Mesenchymal stem cell (in vitro differentiated cells and primary cell): ENCODE data around the gene PTPRS.

Experiments used
- DNase-seq: peaks from one replicate; pipeline ENCODE4 v3.0.0-alpha.2; 2013
- H2AFZ ChIP-seq: one replicate; pipeline ENCODE4 v1.6.1; 2013; ENCODE audit warnings: low read depth, mild to moderate bottlenecking, control low read depth, inconsistent platforms, low read length, moderate library complexity
- H2AK5ac ChIP-seq: 2 replicates; pipeline ENCODE4 v1.6.1; 2013; ENCODE audit warnings: low read length, moderate library complexity, mild to moderate bottlenecking, inconsistent platforms; ENCODE audit not compliant: severe bottlenecking
- H2BK120ac ChIP-seq: one replicate; pipeline ENCODE4 v1.6.1; 2013; ENCODE audit warnings: low read depth, mild to moderate bottlenecking, inconsistent platforms, low read length, moderate library complexity
- H2BK12ac ChIP-seq, 2 experiments: one replicate each; pipeline ENCODE4 v1.6.1; 2013; ENCODE audit warnings: inconsistent platforms in 2 of 2, low read length in 2 of 2, mild to moderate bottlenecking in 2 of 2, moderate library complexity in 2 of 2, control low read depth in 1 of 2
- H2BK15ac ChIP-seq: one replicate; pipeline ENCODE4 v1.6.1; 2013; ENCODE audit warnings: mild to moderate bottlenecking, low read depth, inconsistent platforms; ENCODE audit not compliant: poor library complexity, severe bottlenecking
- H2BK5ac ChIP-seq: 2 replicates; pipeline ENCODE4 v1.6.1; 2013; ENCODE audit warnings: low read depth, mild to moderate bottlenecking, low read length, control low read depth, inconsistent platforms; ENCODE audit not compliant: poor library complexity, severe bottlenecking
- H3K14ac ChIP-seq, 2 experiments: one replicate each; pipeline ENCODE4 v1.6.1; 2013; ENCODE audit warnings: inconsistent platforms in 2 of 2, low read length in 2 of 2, control low read depth in 1 of 2, mild to moderate bottlenecking in 1 of 2, moderate library complexity in 1 of 2
- H3K18ac ChIP-seq, 2 experiments: one replicate each; pipeline ENCODE4 v1.6.1; 2013; ENCODE audit warnings: inconsistent platforms in 2 of 2, low read length in 2 of 2, control low read depth in 1 of 2, low read depth in 1 of 2, mild to moderate bottlenecking in 1 of 2
- H3K23ac ChIP-seq, 2 experiments: one replicate each; pipeline ENCODE4 v1.6.1; 2013; ENCODE audit warnings: inconsistent platforms in 2 of 2, low read length in 2 of 2, mild to moderate bottlenecking in 2 of 2, moderate library complexity in 2 of 2, control low read depth in 1 of 2
- H3K27ac ChIP-seq: 2 replicates; pipeline ENCODE4 v1.5.1; 2013; ENCODE audit warnings: mild to moderate bottlenecking, moderate library complexity, low read length, control low read depth, inconsistent platforms; ENCODE audit not compliant: poor library complexity, severe bottlenecking
- H3K27me3 ChIP-seq, 2 experiments: 2 replicates each; pipeline versions ENCODE4 v1.6.1 to v1.7.0; 2013; ENCODE audit warnings: low read length in 2 of 2, mild to moderate bottlenecking in 2 of 2, moderate library complexity in 2 of 2, control low read depth in 1 of 2, inconsistent platforms in 1 of 2; ENCODE audit not compliant: control insufficient read depth in 1 of 2, insufficient read depth in 1 of 2
- H3K36me3 ChIP-seq, 2 experiments: 2 replicates each; pipeline versions ENCODE4 v1.6.1 to v1.7.0; 2013; ENCODE audit warnings: low read length in 2 of 2, control low read depth in 1 of 2, inconsistent platforms in 1 of 2, low read depth in 1 of 2, mild to moderate bottlenecking in 1 of 2; ENCODE audit not compliant: insufficient read depth in 2 of 2, control insufficient read depth in 1 of 2
- H3K4ac ChIP-seq, 2 experiments: one replicate each; pipeline ENCODE4 v1.6.1; 2013; ENCODE audit warnings: inconsistent platforms in 2 of 2, low read length in 2 of 2, mild to moderate bottlenecking in 2 of 2, moderate library complexity in 2 of 2, control low read depth in 1 of 2, low read depth in 1 of 2
- H3K4me1 ChIP-seq: 2 replicates; pipeline ENCODE4 v1.6.1; 2013; ENCODE audit warnings: low read depth, low read length, control low read depth; ENCODE audit not compliant: control insufficient read depth, insufficient read depth
- H3K4me2 ChIP-seq: 2 replicates; pipeline ENCODE4 v1.6.1; 2013; ENCODE audit warnings: low read length, mild to moderate bottlenecking, inconsistent platforms; ENCODE audit not compliant: poor library complexity, severe bottlenecking
- H3K4me3 ChIP-seq, 2 experiments: 2 replicates each; pipeline versions ENCODE4 v1.5.1 to v1.7.0; 2013; ENCODE audit warnings: low read length in 2 of 2, mild to moderate bottlenecking in 2 of 2, control low read depth in 1 of 2, low read depth in 1 of 2; ENCODE audit not compliant: insufficient read depth in 1 of 2
- H3K79me1 ChIP-seq: replicated peaks from 2 replicates; pipeline ENCODE4 v1.6.1; 2013; ENCODE audit warnings: mild to moderate bottlenecking, control low read depth, low read length, inconsistent platforms; ENCODE audit not compliant: poor library complexity, severe bottlenecking
- H3K9ac ChIP-seq: 2 replicates; pipeline ENCODE4 v1.7.0; 2013; ENCODE audit warnings: mild to moderate bottlenecking, low read length, moderate library complexity
- H3K9me3 ChIP-seq: 2 replicates; pipeline ENCODE4 v1.7.0; 2013; ENCODE audit warnings: mild to moderate bottlenecking, low read length; ENCODE audit not compliant: control insufficient read depth
- H4K8ac ChIP-seq: one replicate; pipeline ENCODE4 v1.6.1; 2013; ENCODE audit warnings: inconsistent platforms, mild to moderate bottlenecking, low read length, moderate library complexity
- H4K91ac ChIP-seq: one replicate; pipeline ENCODE4 v1.6.1; 2013; ENCODE audit warnings: mild to moderate bottlenecking, low read length, inconsistent platforms
- WGBS: methylation state at CpG from one replicate; pipeline ENCODE4 v1.1.7; 2013; ENCODE audit warnings: mixed read lengths; 5-methylcytosine and 5-hydroxymethylcytosine counted together

Gene PTPRS

DNA sequence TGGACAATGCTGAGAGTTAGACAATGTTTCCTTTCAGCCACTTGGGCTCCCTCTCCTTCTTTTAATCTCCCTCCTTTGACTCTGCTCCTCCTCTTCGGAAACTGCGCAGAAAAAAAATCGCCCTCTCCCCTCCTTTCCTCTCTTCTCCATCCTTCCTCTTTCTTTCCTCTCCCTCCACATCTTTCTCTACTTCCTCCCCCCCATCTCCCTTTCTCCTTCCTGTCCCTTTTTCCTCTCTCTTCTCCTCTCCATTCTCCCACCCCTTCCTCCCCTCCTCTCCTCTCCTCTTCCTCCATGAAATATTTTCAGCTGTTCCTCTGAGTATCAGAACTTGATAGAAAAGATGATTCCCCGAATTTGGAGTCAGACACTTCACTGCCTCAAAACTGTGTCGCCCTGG is 15.1 kb upstream of the PTPRS start:
- Histone ChIP-seq H3K27me3 (peaks cover 37 to 74% of the 10 kb centered on the region in 2 experiments), H3K9ac (no peak overlapping the region), H4K8ac (no peak overlapping the region), H2BK5ac (no peak overlapping the region), H3K4me3 (no peak overlapping the region), H3K14ac (no peak overlapping the region), H3K4me1 (no peaks in the 10 kb centered on the region), H2BK12ac (no peak overlapping the region), H3K23ac (no peak overlapping the region), H3K27ac (no peak overlapping the region), H2BK120ac (no peak overlapping the region), H3K18ac (no peak overlapping the region), H3K36me3 (no peaks in the 10 kb centered on the region), H3K79me1 (no peaks in the 10 kb centered on the region), H2AK5ac (no peak overlapping the region), H3K4me2 (no peak overlapping the region), H4K91ac (no peak overlapping the region), H3K4ac (no peak overlapping the region), H2BK15ac (no peak overlapping the region), H3K9me3 (no peaks in the 10 kb centered on the region), H2AFZ (no peak overlapping the region)
- no peak for DNase-seq
- 65% methylated on average over 5 of the region's 5 CpGs for WGBS

DNA sequence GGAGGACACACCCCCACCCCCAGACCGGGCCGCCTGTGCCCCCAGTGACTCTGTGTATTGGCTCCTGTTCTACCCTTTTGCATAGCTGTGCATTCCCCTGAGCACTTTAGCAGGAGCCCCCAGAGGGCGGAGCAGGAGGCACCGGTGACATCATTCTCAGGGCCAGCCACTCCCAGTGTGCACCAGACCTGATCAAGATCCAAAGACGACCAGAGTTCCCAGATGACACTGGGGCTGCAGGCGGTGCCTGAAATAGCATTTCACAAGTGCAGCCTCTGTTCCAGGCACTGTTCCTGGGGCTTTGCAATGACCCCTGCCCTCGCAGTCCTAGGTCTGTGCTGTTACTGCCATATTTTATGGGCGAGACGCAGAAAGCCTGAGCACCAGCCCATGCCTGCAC is 14.5 kb upstream of the PTPRS start:
- no peaks in the 10 kb centered on the region for H3K36me3 ChIP-seq
- H3K4me2 ChIP-seq: no peak overlapping the region
- no peak overlapping the region for H2BK5ac ChIP-seq
- DNase-seq: no peak
- no peak overlapping the region for H2AK5ac ChIP-seq
- no peak overlapping the region for H3K14ac ChIP-seq
- H3K9me3 ChIP-seq: no peaks in the 10 kb centered on the region
- WGBS: 73% methylated on average over 9 of the region's 9 CpGs
- H2AFZ ChIP-seq: no peak overlapping the region
- H3K79me1 ChIP-seq: no peaks in the 10 kb centered on the region
- H3K27ac ChIP-seq: no peak overlapping the region
- H4K8ac ChIP-seq: no peak overlapping the region
- no peak overlapping the region for H3K18ac ChIP-seq
- no peak overlapping the region for H3K9ac ChIP-seq
- H4K91ac ChIP-seq: no peak overlapping the region
- no peak overlapping the region for H2BK12ac ChIP-seq
- no peak overlapping the region for H2BK120ac ChIP-seq
- H3K23ac ChIP-seq: no peak overlapping the region
- no peak overlapping the region for H3K4ac ChIP-seq
- H3K4me1 ChIP-seq: no peaks in the 10 kb centered on the region
- H3K4me3 ChIP-seq: no peak overlapping the region
- H2BK15ac ChIP-seq: no peak overlapping the region
- H3K27me3 ChIP-seq: peaks cover 37 to 68% of the 10 kb centered on the region in 2 experiments

DNA sequence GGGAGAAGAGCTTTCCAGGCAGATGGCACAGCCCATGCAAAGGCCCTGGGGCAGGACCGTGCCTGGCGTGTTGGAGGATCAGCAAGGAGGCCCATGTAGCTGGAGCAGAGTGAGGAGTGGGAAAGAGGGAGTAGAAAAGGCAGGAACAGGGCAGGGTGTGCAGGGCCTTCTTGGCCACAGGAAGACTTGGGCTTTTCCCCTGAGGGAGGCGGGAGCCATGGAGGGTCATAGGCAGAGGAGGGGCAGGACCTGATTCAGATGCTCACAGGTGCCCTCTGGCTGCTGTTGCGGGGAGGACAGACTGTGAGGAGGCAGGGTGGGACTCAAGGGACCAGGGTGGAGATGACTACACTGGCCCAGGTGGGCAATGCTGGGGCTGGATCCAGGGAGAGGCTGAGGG is 13.8 kb upstream of the PTPRS start:
- Histone ChIP-seq H3K4me2 (no peak overlapping the region), H3K27ac (no peak overlapping the region), H2BK5ac (no peak overlapping the region), H3K36me3 (no peaks in the 10 kb centered on the region), H3K4me3 (no peak overlapping the region), H3K4me1 (no peaks in the 10 kb centered on the region), H2AFZ (no peak overlapping the region), H3K14ac (no peak overlapping the region), H4K91ac (no peak overlapping the region), H2BK120ac (no peak overlapping the region), H2BK15ac (no peak overlapping the region), H3K23ac (no peak overlapping the region), H3K18ac (no peak overlapping the region), H2AK5ac (no peak overlapping the region), H3K79me1 (no peaks in the 10 kb centered on the region), H3K4ac (no peak overlapping the region), H3K9ac (no peak overlapping the region), H4K8ac (no peak overlapping the region), H3K27me3 (peaks cover 37 to 63% of the 10 kb centered on the region in 2 experiments), H3K9me3 (no peaks in the 10 kb centered on the region), H2BK12ac (no peak overlapping the region)
- 76% methylated on average over 4 of the region's 4 CpGs for WGBS
- DNase-seq: peak; percentile 6

DNA sequence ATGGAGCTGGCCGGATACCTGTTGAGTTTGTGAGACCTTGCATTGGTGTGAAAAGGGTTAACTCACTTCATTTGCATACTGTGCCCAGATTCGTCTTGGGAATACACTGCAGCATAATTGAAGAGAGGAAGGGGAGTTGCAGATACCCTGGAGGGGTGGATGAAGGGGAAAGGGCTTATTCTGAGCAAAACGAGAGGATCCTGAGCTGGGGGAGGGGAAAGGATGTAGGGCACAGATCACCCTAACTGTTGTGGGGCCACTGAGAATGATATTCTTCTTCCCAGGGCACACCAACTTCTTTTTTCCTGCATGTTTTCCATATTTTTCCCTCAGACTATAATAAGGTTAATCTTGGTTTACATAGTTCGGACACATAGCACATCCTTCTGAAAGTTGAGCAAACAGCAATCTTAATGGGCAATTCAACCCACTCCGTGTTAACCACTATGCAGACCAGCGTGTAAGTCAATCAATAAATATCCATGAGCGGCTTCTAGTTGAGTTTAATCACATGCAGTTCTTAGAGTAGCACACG is 11.7 kb upstream of the PTPRS start:
- Histone ChIP-seq H3K4me1 (no peaks in the 10 kb centered on the region), H3K9ac (no peak overlapping the region), H3K36me3 (no peaks in the 10 kb centered on the region), H3K14ac (no peak overlapping the region), H2AK5ac (no peak overlapping the region), H4K8ac (no peak overlapping the region), H3K23ac (no peak overlapping the region), H3K27me3 (peaks cover 26 to 53% of the 10 kb centered on the region in 2 experiments), H3K79me1 (no peaks in the 10 kb centered on the region), H2BK15ac (no peak overlapping the region), H2BK12ac (no peak overlapping the region), H2BK5ac (no peak overlapping the region), H2BK120ac (no peak overlapping the region), H3K9me3 (peaks cover 6% of the 10 kb centered on the region), H3K4me2 (no peak overlapping the region), H2AFZ (no peak overlapping the region), H3K4ac (no peak overlapping the region), H3K4me3 (no peak overlapping the region), H4K91ac (no peak overlapping the region), H3K18ac (no peak overlapping the region), H3K27ac (no peak overlapping the region)
- peak; percentile 40 for DNase-seq
- 53% methylated on average over 8 of the region's 8 CpGs for WGBS
